Left lung (tissue), 10 donors: ENCODE results near the gene MMRN1. TPM values are rescaled to one million over a fixed set of nuclear protein-coding genes. Genes with fewer than 3 reads are reported as not detected.

Source experiments
- ATAC-seq: fragments of 200-7000 bp; cut with Tn5 transposase; one replicate; pipeline ENCODE4 v1.9.1; 2020; ENCODE audit warnings: moderate library complexity
- DNase-seq, 4 donors: peaks; one replicate each; pipeline ENCODE4 v3.0.0-alpha.2; 2013 to 2020
- H3K27ac ChIP-seq, 2 donors: fragments of 200-600 bp; sonication (generic) in 1 of 2; one replicate each; pipeline versions ENCODE4 v1.5.0 to v1.8.0; 2020 to 2021
- H3K27me3 ChIP-seq, 2 donors: fragments of 200-600 bp; sonication (generic) in 1 of 2; one replicate each; pipeline versions ENCODE4 v1.5.0 to v1.8.0; 2020 to 2021
- H3K36me3 ChIP-seq, 2 donors: fragments of 200-600 bp; sonication (generic) in 1 of 2; one replicate each; pipeline versions ENCODE4 v1.5.0 to v1.8.0; 2020 to 2021
- H3K4me1 ChIP-seq, 2 donors: fragments of 200-600 bp; one replicate each; pipeline ENCODE4 v1.8.0; 2021
- H3K4me3 ChIP-seq, 2 donors: fragments of 200-600 bp; sonication (generic) in 1 of 2; one replicate each; pipeline versions ENCODE4 v1.5.0 to v1.8.0; 2020 to 2021; ENCODE audit warnings: mild to moderate bottlenecking in 1 of 2
- H3K9me3 ChIP-seq, 2 donors: fragments of 200-600 bp; sonication (generic) in 1 of 2; one replicate each; pipeline versions ENCODE4 v1.5.0 to v1.8.0; 2020 to 2021
- intact Hi-C, 2 donors: fragments of 100-400 bp; cut with DNase I; formaldehyde crosslinking; loops; one replicate each; pipeline versions ENCODE4 v1.11.2 to v1.14.2; 2022
- polyA plus RNA-seq, 6 donors: library from polyadenylated mRNA; unstranded; fragments of 120-200 nt; gene quantifications; one replicate each; pipeline ENCODE4 v1.2.1, GENCODE V29; 2013; ENCODE audit not compliant: insufficient read length in 6 of 6
- total RNA-seq, 2 donors: library from RNA; stranded (reverse); fragmentation: NEBNext Ultra II Directional; extraction: Animal tissue kit (Norgen Biotek cat#: 25700); gene quantifications; one replicate each; pipeline ENCODE4 v1.2.1, GENCODE V29; 2021
- TF ChIP-seq, protein P1 (sequence below), 2 donors: fragments of 200-600 bp; sonication (generic) in 1 of 2; IDR thresholded peaks; one replicate each; pipeline versions ENCODE4 v1.5.0 to v1.8.0; 2021; ENCODE audit warnings: antibody characterized with exemption in 2 of 2
- donor health status: DM: no; HTN: yes; CAD: no.
- donor health status: DM: no; HTN: no; CAD: no.

Gene MMRN1
- total and polyA plus RNA-seq, 8 donors: 19.4 to 62.1 (median 28.7) TPM

DNA sequence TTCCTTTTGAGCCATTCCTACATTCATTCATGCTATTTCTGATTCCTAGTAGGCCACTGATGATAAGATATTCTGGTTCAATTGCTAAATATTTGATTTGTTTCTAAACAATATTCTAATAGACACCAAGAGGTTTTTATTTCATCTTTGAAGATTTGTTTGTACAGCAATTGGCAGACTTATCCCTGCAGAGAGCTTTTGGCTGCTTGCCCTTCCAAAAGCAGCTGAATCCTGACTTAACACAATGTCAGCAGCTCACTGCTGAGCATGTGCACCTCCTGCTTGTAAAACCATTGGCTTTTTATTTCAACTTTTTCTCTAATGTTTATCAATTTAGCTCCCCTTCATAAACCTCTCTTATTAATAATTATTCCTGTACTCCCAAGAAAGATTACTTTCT is 45.3 kb downstream of the MMRN1 start:
- ATAC-seq (peak; percentile 25), DNase-seq (peak in 2 of 4 donors; percentile 73 to 84)
- H3K36me3 ChIP-seq: no peaks in the 10 kb centered on the region
- H3K27ac ChIP-seq: no peak overlapping the region
- intact Hi-C loops: no loop called here
- TF ChIP-seq, protein P1, sequence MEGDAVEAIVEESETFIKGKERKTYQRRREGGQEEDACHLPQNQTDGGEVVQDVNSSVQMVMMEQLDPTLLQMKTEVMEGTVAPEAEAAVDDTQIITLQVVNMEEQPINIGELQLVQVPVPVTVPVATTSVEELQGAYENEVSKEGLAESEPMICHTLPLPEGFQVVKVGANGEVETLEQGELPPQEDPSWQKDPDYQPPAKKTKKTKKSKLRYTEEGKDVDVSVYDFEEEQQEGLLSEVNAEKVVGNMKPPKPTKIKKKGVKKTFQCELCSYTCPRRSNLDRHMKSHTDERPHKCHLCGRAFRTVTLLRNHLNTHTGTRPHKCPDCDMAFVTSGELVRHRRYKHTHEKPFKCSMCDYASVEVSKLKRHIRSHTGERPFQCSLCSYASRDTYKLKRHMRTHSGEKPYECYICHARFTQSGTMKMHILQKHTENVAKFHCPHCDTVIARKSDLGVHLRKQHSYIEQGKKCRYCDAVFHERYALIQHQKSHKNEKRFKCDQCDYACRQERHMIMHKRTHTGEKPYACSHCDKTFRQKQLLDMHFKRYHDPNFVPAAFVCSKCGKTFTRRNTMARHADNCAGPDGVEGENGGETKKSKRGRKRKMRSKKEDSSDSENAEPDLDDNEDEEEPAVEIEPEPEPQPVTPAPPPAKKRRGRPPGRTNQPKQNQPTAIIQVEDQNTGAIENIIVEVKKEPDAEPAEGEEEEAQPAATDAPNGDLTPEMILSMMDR (IDR thresholded peaks at IDR 0.05): no peak
- H3K4me1 ChIP-seq: no peaks in the 10 kb centered on the region
- no peaks in the 10 kb centered on the region for H3K27me3 ChIP-seq
- no peak overlapping the region for H3K4me3 ChIP-seq
- H3K9me3 ChIP-seq: no peaks in the 10 kb centered on the region

DNA sequence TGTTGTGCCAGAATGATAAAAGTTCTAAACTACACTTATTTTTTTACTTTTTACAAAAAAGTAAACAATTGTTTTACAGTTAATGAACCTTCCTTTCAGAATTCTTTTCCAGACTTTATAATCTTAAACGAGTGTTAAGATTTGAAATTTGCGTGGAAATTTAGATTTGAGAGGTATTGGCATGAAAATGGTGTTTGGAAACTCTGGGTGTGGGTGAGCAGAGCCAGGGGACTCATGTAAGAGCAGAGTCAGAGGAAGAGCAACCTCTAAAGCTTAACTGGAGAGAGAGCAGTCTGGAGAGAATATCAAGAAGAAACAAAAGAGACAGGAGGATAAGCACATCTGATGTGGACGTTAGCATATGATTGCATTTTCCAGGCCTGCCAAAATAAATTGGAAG is 48.2 kb downstream of the MMRN1 start:
- TF ChIP-seq, protein P1 (IDR thresholded peaks at IDR 0.05): no peak
- H3K27ac ChIP-seq: no peak overlapping the region
- no peak for ATAC-seq
- H3K27me3 ChIP-seq: no peaks in the 10 kb centered on the region
- intact Hi-C loops: no loop called here
- no peaks in the 10 kb centered on the region for H3K36me3 ChIP-seq
- H3K9me3 ChIP-seq: no peaks in the 10 kb centered on the region
- no peak overlapping the region for H3K4me3 ChIP-seq
- no peaks in the 10 kb centered on the region for H3K4me1 ChIP-seq
- peak in 1 of 4 donors; percentile 44 for DNase-seq

DNA sequence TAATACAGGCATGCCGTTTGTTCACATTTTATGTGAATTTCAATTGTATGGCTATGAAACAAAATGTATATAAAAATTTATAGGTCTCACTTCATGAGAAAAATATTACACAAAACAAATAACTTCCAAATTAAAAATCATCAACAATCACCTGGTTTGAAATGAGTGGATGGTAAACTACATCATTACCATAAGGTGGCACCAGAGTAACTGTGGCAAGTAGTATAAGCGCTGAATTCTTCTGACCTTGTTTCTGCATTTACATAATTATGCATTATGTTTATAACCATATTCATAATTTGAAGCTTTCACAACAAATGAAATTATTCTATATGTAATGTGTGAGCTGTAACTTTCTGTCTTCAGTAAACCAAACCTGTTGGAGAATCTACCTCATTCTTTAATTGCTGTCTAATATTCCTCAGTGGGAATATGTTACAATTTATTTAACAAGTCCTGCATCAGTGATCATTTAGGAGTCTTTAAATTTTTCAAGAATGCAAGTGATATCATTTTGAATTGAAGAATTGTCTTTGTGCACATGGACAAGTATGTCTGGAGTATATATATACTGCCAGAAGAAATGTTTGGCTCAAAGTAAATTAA is 55.2 kb downstream of the MMRN1 start:
- no peak for ATAC-seq
- Histone ChIP-seq H3K27me3 (no peaks in the 10 kb centered on the region), H3K27ac (no peak overlapping the region), H3K4me3 (no peak overlapping the region), H3K9me3 (no peaks in the 10 kb centered on the region), H3K36me3 (no peaks in the 10 kb centered on the region), H3K4me1 (no peaks in the 10 kb centered on the region)
- no peak for DNase-seq
- TF ChIP-seq, protein P1 (IDR thresholded peaks at IDR 0.05): no peak
- intact Hi-C loops: no loop called here

DNA sequence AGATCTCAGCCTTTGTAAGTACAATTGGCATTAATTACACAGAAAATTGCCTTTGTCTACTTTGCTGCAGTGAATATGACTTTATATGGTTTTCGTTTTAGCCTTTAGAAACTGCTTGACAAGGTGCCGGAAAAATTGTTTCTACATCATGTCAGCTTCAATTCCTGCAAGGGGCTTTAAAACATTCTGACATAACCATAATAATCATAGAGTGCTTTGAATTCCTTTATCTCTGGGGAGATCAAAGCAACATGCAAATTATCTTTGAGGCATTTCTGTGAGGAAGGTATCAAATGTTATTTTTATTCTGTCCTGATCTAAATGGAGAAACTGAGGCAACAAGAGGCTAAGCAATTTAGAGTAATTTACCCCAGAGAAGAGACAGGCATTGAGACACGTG is 57.8 kb downstream of the MMRN1 start:
- H3K4me1 ChIP-seq: no peaks in the 10 kb centered on the region
- DNase-seq: no peak
- TF ChIP-seq, protein P1 (IDR thresholded peaks at IDR 0.05): no peak
- H3K9me3 ChIP-seq: no peaks in the 10 kb centered on the region
- no peak overlapping the region for H3K27ac ChIP-seq
- ATAC-seq: no peak
- no peaks in the 10 kb centered on the region for H3K27me3 ChIP-seq
- intact Hi-C loops: no loop called here
- H3K4me3 ChIP-seq: no peak overlapping the region
- no peaks in the 10 kb centered on the region for H3K36me3 ChIP-seq

DNA sequence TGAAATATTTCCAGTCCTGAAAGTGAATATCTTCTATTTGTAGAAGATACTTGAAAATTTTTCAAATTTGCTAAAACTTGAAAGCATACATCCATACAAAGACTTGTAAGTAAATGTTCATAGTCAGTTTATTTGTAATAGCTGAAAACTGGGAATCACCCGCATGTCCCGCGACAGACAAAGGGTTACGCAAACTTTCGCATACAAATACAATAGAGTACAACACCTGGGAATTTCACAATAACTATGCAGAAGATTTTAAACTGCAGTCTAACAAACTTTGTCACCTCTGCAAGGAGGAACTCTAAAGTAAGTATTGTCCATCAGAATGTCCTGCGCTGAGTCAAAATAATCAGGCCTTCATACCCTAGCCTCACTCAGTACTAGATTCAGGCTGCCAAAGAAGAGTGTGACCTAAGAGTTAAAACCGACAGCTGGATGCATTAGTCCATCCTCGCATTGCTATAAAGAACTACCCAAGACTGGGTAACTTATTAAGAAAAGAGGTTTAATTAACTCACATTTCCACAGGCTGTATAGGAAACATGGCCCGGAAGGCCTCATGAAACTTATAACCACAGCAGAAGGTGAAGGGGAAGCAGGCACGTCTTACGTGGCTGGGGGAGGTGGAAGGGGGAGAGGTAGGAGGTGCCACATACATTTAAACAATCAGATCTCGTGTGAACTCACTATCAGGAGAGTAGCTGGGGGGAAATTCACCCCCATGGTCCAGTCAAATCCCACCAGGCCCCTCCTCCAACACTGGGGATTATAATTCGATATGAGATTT is 60.4 kb downstream of the MMRN1 start:
- Histone ChIP-seq H3K9me3 (no peaks in the 10 kb centered on the region), H3K4me1 (no peaks in the 10 kb centered on the region), H3K27me3 (no peaks in the 10 kb centered on the region), H3K27ac (no peak overlapping the region), H3K4me3 (no peak overlapping the region), H3K36me3 (no peaks in the 10 kb centered on the region)
- TF ChIP-seq, protein P1 (IDR thresholded peaks at IDR 0.05): no peak
- ATAC-seq (no peak), DNase-seq (no peak)
- intact Hi-C loops: no loop called here
